Occipital lobe (tissue), 2 donors: ENCODE results near the gene TPGS2. TPM values are rescaled to one million over a fixed set of nuclear protein-coding genes. Genes with fewer than 3 reads are reported as not detected.
A peak's percentile ranks its signal among the peaks of the same experiment; 100 is the strongest.
"Not testable (repeated sequence)": the region's sequence is repeated elsewhere in the genome, so short reads cannot be mapped to it uniquely, and the experiment has no call there.

Source experiments
- DNase-seq: peaks from one replicate; lab custom pipeline; 2025; lab: John Stamatoyannopoulos, UW
- total RNA-seq: library from RNA; depleted of rRNA; stranded (reverse); fragments of >200 nt; gene quantifications from one replicate; pipeline ENCODE4 v1.2.3, GENCODE V29; 2014

The TPGS2 gene
- total RNA-seq, 1 donor from 2014 or later = 101 TPM

GRCh38 chr18:36821681-36822080 is 7.1 kb downstream of the TPGS2 start:
- DNase-seq = no peak

- DNase-seq = no peak
These were observed 9.2 kb downstream of the TPGS2 start for GRCh38 chr18:36819621-36820020.

- no peak for DNase-seq
These were observed 10.2 kb downstream of the TPGS2 start for GRCh38 chr18:36818652-36819051.

GRCh38 chr18:36817039-36817438 is 11.8 kb downstream of the TPGS2 start:
- DNase-seq = no peak

- DNase-seq = not testable (repeated sequence)
These were observed 12.7 kb downstream of the TPGS2 start for GRCh38 chr18:36816096-36816495.

- DNase-seq = no peak
These were observed 13.8 kb downstream of the TPGS2 start for GRCh38 chr18:36814994-36815393.

- no peak for DNase-seq
These were observed 15.0 kb downstream of the TPGS2 start for GRCh38 chr18:36813824-36814223.

GRCh38 chr18:36813101-36813775 is 15.6 kb downstream of the TPGS2 start:
- DNase-seq = no peak

GRCh38 chr18:36812678-36813077 is 16.1 kb downstream of the TPGS2 start:
- DNase-seq = no peak

- DNase-seq = no peak
These were observed 16.8 kb downstream of the TPGS2 start for GRCh38 chr18:36811955-36812354.

- no peak for DNase-seq
These were observed 17.4 kb downstream of the TPGS2 start for GRCh38 chr18:36811430-36811829.

- DNase-seq = peak; percentile 17
These were observed 19.0 kb downstream of the TPGS2 start for GRCh38 chr18:36809590-36810381.

GRCh38 chr18:36808681-36809080 is 20.1 kb downstream of the TPGS2 start:
- no peak for DNase-seq

GRCh38 chr18:36805105-36805504 is 23.7 kb downstream of the TPGS2 start:
- DNase-seq = no peak

- no peak for DNase-seq
These were observed 29.9 kb downstream of the TPGS2 start for GRCh38 chr18:36798738-36799473.

- DNase-seq = no peak
These were observed 36.0 kb downstream of the TPGS2 start for GRCh38 chr18:36792634-36793283.

- no peak for DNase-seq
These were observed 42.1 kb downstream of the TPGS2 start for GRCh38 chr18:36786686-36787085.

GRCh38 chr18:36783792-36784191 is 45.0 kb downstream of the TPGS2 start:
- no peak for DNase-seq

GRCh38 chr18:36782710-36783109 is 46.1 kb downstream of the TPGS2 start:
- DNase-seq = no peak

GRCh38 chr18:36780748-36781147 is 48.1 kb downstream of the TPGS2 start:
- DNase-seq = no peak

- no peak for DNase-seq
These were observed 51.2 kb downstream of the TPGS2 start for GRCh38 chr18:36777566-36777965.

GRCh38 chr18:36776650-36777049 is 52.2 kb downstream of the TPGS2 start:
- DNase-seq = no peak
